ENCODE results near the gene ZNRF2. TPM values are rescaled to one million over a fixed set of nuclear protein-coding genes. Genes with fewer than 3 reads are reported as not detected.

ZNRF2 gene
- 21.7 TPM for polyA plus RNA-seq (2013, experiment 1 of 4)
- 18.5 TPM for polyA plus RNA-seq (2013, experiment 2 of 4)
- polyA plus RNA-seq (2013, experiment 3 of 4), result 17.4 TPM
- 18.2 TPM for polyA plus RNA-seq (2013, experiment 4 of 4)

- Histone ChIP-seq H3K36me3 (ENCODE audit: control insufficient read depth, insufficient read depth, low read length) (no peaks in the 10 kb centered on the region), H3K27me3 (ENCODE audit: control insufficient read depth, insufficient read depth, low read length, poor library complexity, severe bottlenecking) (no peaks in the 10 kb centered on the region), H3K4me1 (ENCODE audit: control insufficient read depth, insufficient read depth, low read length) (no peaks in the 10 kb centered on the region), H3K4me3 (ENCODE audit: insufficient read depth, low read depth, low read length) (peak within 1 kb of the TSS; percentile 79), H3K9me3 (ENCODE audit: control insufficient read depth, low read length) (no peaks in the 10 kb centered on the region), H3K27ac (ENCODE audit: insufficient read depth, low read depth, low read length, poor library complexity, severe bottlenecking) (peak within 1 kb of the TSS; percentile 84)
- 0% methylated on average over 96 of the region's 96 CpGs for WGBS, 2 experiments
These were observed at the start of gene ZNRF2 for GRCh38 chr7:30284298-30285066. Gene ZNRF2, plus strand, starts transcription at chr7:30284597. Its CDS starts 761 bp downstream, at chr7:30285358.

GRCh38 chr7:30237271-30237695, 47.1 kb upstream of the ZNRF2 start:
- Histone ChIP-seq H3K9me3 (ENCODE audit: control insufficient read depth, low read length) (no peaks in the 10 kb centered on the region), H3K36me3 (ENCODE audit: control insufficient read depth, insufficient read depth, low read length) (no peaks in the 10 kb centered on the region), H3K4me3 (ENCODE audit: insufficient read depth, low read depth, low read length) (no peak overlapping the region), H3K27ac (ENCODE audit: insufficient read depth, low read depth, low read length, poor library complexity, severe bottlenecking) (no peak overlapping the region), H3K27me3 (ENCODE audit: control insufficient read depth, insufficient read depth, low read length, poor library complexity, severe bottlenecking) (no peaks in the 10 kb centered on the region), H3K4me1 (ENCODE audit: control insufficient read depth, insufficient read depth, low read length) (no peaks in the 10 kb centered on the region)
- WGBS, 2 experiments, result 80 to 90% methylated on average over 1 of the region's 1 CpG

- Histone ChIP-seq H3K36me3 (ENCODE audit: control insufficient read depth, insufficient read depth, low read length) (no peaks in the 10 kb centered on the region), H3K9me3 (ENCODE audit: control insufficient read depth, low read length) (no peaks in the 10 kb centered on the region), H3K4me3 (ENCODE audit: insufficient read depth, low read depth, low read length) (no peak overlapping the region), H3K4me1 (ENCODE audit: control insufficient read depth, insufficient read depth, low read length) (no peaks in the 10 kb centered on the region), H3K27me3 (ENCODE audit: control insufficient read depth, insufficient read depth, low read length, poor library complexity, severe bottlenecking) (no peaks in the 10 kb centered on the region), H3K27ac (ENCODE audit: insufficient read depth, low read depth, low read length, poor library complexity, severe bottlenecking) (no peak overlapping the region)
These were observed 45.5 kb upstream of the ZNRF2 start for GRCh38 chr7:30238721-30239441.

GRCh38 chr7:30240106-30240800, 44.1 kb upstream of the ZNRF2 start:
- Histone ChIP-seq H3K9me3 (ENCODE audit: control insufficient read depth, low read length) (no peaks in the 10 kb centered on the region), H3K4me1 (ENCODE audit: control insufficient read depth, insufficient read depth, low read length) (no peaks in the 10 kb centered on the region), H3K4me3 (ENCODE audit: insufficient read depth, low read depth, low read length) (no peak overlapping the region), H3K27me3 (ENCODE audit: control insufficient read depth, insufficient read depth, low read length, poor library complexity, severe bottlenecking) (no peaks in the 10 kb centered on the region), H3K36me3 (ENCODE audit: control insufficient read depth, insufficient read depth, low read length) (no peaks in the 10 kb centered on the region), H3K27ac (ENCODE audit: insufficient read depth, low read depth, low read length, poor library complexity, severe bottlenecking) (no peak overlapping the region)
- WGBS, 2 experiments, result 85 to 91% methylated on average over 6 of the region's 6 CpGs

- no peaks in the 10 kb centered on the region for H3K36me3 ChIP-seq (ENCODE audit: control insufficient read depth, insufficient read depth, low read length)
- H3K27me3 ChIP-seq (ENCODE audit: control insufficient read depth, insufficient read depth, low read length, poor library complexity, severe bottlenecking), result no peaks in the 10 kb centered on the region
- H3K27ac ChIP-seq (ENCODE audit: insufficient read depth, low read depth, low read length, poor library complexity, severe bottlenecking), result no peak overlapping the region
- WGBS, 2 experiments, result 91 to 97% methylated on average over 2 of the region's 2 CpGs
- H3K4me1 ChIP-seq (ENCODE audit: control insufficient read depth, insufficient read depth, low read length), result no peaks in the 10 kb centered on the region
- no peaks in the 10 kb centered on the region for H3K9me3 ChIP-seq (ENCODE audit: control insufficient read depth, low read length)
- no peak overlapping the region for H3K4me3 ChIP-seq (ENCODE audit: insufficient read depth, low read depth, low read length)
These were observed 42.6 kb upstream of the ZNRF2 start for GRCh38 chr7:30241767-30242166.

GRCh38 chr7:30244340-30244739, 40.1 kb upstream of the ZNRF2 start:
- no peak overlapping the region for H3K4me3 ChIP-seq (ENCODE audit: insufficient read depth, low read depth, low read length)

GRCh38 chr7:30245913-30246312, 38.5 kb upstream of the ZNRF2 start:
- Histone ChIP-seq H3K4me1 (ENCODE audit: control insufficient read depth, insufficient read depth, low read length) (peaks cover 10% of the 10 kb centered on the region), H3K9me3 (ENCODE audit: control insufficient read depth, low read length) (no peaks in the 10 kb centered on the region), H3K36me3 (ENCODE audit: control insufficient read depth, insufficient read depth, low read length) (no peaks in the 10 kb centered on the region), H3K27ac (ENCODE audit: insufficient read depth, low read depth, low read length, poor library complexity, severe bottlenecking) (no peak overlapping the region), H3K4me3 (ENCODE audit: insufficient read depth, low read depth, low read length) (no peak overlapping the region), H3K27me3 (ENCODE audit: control insufficient read depth, insufficient read depth, low read length, poor library complexity, severe bottlenecking) (no peaks in the 10 kb centered on the region)
- WGBS, 2 experiments, result 92 to 97% methylated on average over 7 of the region's 7 CpGs

More at GRCh38 chr7:30244340-30244739, 40.1 kb upstream of the ZNRF2 start:
- Histone ChIP-seq H3K4me1 (ENCODE audit: control insufficient read depth, insufficient read depth, low read length) (peaks cover 10% of the 10 kb centered on the region), H3K27me3 (ENCODE audit: control insufficient read depth, insufficient read depth, low read length, poor library complexity, severe bottlenecking) (no peaks in the 10 kb centered on the region), H3K9me3 (ENCODE audit: control insufficient read depth, low read length) (no peaks in the 10 kb centered on the region), H3K27ac (ENCODE audit: insufficient read depth, low read depth, low read length, poor library complexity, severe bottlenecking) (no peak overlapping the region), H3K36me3 (ENCODE audit: control insufficient read depth, insufficient read depth, low read length) (no peaks in the 10 kb centered on the region)
- WGBS, 2 experiments, result 91 to 93% methylated on average over 5 of the region's 5 CpGs

- Histone ChIP-seq H3K4me1 (ENCODE audit: control insufficient read depth, insufficient read depth, low read length) (peaks cover 10% of the 10 kb centered on the region), H3K27me3 (ENCODE audit: control insufficient read depth, insufficient read depth, low read length, poor library complexity, severe bottlenecking) (no peaks in the 10 kb centered on the region), H3K27ac (ENCODE audit: insufficient read depth, low read depth, low read length, poor library complexity, severe bottlenecking) (no peak overlapping the region), H3K9me3 (ENCODE audit: control insufficient read depth, low read length) (no peaks in the 10 kb centered on the region), H3K36me3 (ENCODE audit: control insufficient read depth, insufficient read depth, low read length) (no peaks in the 10 kb centered on the region), H3K4me3 (ENCODE audit: insufficient read depth, low read depth, low read length) (no peak overlapping the region)
- WGBS, 2 experiments, result 92 to 96% methylated on average over 8 of the region's 8 CpGs
These were observed 38.0 kb upstream of the ZNRF2 start for GRCh38 chr7:30246392-30246791.

GRCh38 chr7:30247541-30248401, 36.6 kb upstream of the ZNRF2 start:
- H3K27ac ChIP-seq (ENCODE audit: insufficient read depth, low read depth, low read length, poor library complexity, severe bottlenecking), result no peak overlapping the region
- no peaks in the 10 kb centered on the region for H3K27me3 ChIP-seq (ENCODE audit: control insufficient read depth, insufficient read depth, low read length, poor library complexity, severe bottlenecking)
- no peak overlapping the region for H3K4me3 ChIP-seq (ENCODE audit: insufficient read depth, low read depth, low read length)
- no peaks in the 10 kb centered on the region for H3K36me3 ChIP-seq (ENCODE audit: control insufficient read depth, insufficient read depth, low read length)
- H3K4me1 ChIP-seq (ENCODE audit: control insufficient read depth, insufficient read depth, low read length), result peaks cover 10% of the 10 kb centered on the region
- 73% methylated on average over 6 of the region's 6 CpGs for WGBS, 2 experiments
- no peaks in the 10 kb centered on the region for H3K9me3 ChIP-seq (ENCODE audit: control insufficient read depth, low read length)

Data from ectodermal cell (in vitro differentiated cells).